GM23338 (cell line): ENCODE data around the gene KHDC3L.

ENCODE experiments used
- CTCF ChIP-seq, 2 experiments: fragments of 200-600 bp in 1 of 2; sonication (generic) in 1 of 2; conservative IDR thresholded peaks; 2 replicates each; pipeline versions ENCODE4 v1.5.1 to v1.6.1; 2016 to 2017; ENCODE audit warnings: antibody characterized with exemption in 2 of 2, low read depth in 2 of 2, mild to moderate bottlenecking in 2 of 2, moderate library complexity in 1 of 2
- EZH2 ChIP-seq: fragments of 200-600 bp; sonication (generic); IDR thresholded peaks from one replicate; pipeline ENCODE4 v1.8.0; 2017; ENCODE audit warnings: antibody characterized with exemption, mild to moderate bottlenecking, low read depth; ENCODE audit not compliant: unreplicated experiment
- NANOG ChIP-seq: IDR thresholded peaks from 2 replicates; pipeline ENCODE4 v1.6.1; 2016; ENCODE audit warnings: antibody characterized with exemption, borderline replicate concordance
- POLR2AphosphoS5 ChIP-seq: IDR thresholded peaks from 2 replicates; pipeline ENCODE4 v1.6.1; 2016; ENCODE audit warnings: antibody characterized with exemption, low read depth
- STAT1 ChIP-seq: IDR thresholded peaks from one replicate; pipeline ENCODE4 v1.6.1; 2016; ENCODE audit warnings: antibody characterized with exemption; ENCODE audit not compliant: unreplicated experiment

DNA sequence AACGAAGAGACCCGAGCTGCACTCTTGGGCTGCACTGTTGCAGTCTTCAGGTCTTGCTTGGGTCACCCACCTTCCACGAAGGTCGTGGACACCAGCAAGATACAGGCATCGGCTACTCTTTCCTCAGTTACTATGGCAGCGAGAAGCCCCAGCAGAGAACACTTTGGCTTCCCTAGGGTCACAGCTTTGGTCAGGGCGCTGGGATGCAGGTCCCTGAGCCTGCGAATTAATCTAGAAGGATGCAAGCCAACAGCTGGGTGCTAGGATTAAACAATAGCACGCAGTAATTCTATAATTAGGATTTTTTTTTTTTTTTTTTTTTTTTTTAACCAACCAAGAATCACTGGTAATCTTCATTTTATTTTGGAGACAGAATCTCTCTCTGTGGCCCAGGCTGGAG lies 2.1 kb downstream of the KHDC3L start:
- TF ChIP-seq CTCF (conservative IDR thresholded peaks at IDR 0.05; ENCODE audit: low read depth in 2 of 2), result no peak
- no peak for TF ChIP-seq NANOG
- TF ChIP-seq EZH2, result no peak
- TF ChIP-seq POLR2AphosphoS5, result no peak
- TF ChIP-seq STAT1, result no peak
